ENCODE measurements around the gene WAPL.
A peak's percentile ranks its signal among the peaks of the same experiment; 100 is the strongest.

WAPL gene

GRCh38 chr10:86415116-86415515 is 106.5 kb downstream of the WAPL start:
- DNase-seq: no peak
- Histone ChIP-seq H4K20me1 (ENCODE audit: insufficient read depth, low read length) (no peaks in the 10 kb centered on the region), H3K4me3 (ENCODE audit: low read length) (no peak overlapping the region), H3K36me3 (replicated peaks; ENCODE audit: insufficient read depth, low read length) (no peaks in the 10 kb centered on the region), H3K27me3 (replicated peaks; ENCODE audit: insufficient read depth, low read length) (no peaks in the 10 kb centered on the region), H3K79me2 (ENCODE audit: low read length) (no peaks in the 10 kb centered on the region), H3K4me2 (ENCODE audit: low read depth, low read length) (no peak overlapping the region; the same call in 1 of the 2 replicates), H2AFZ (ENCODE audit: low read length) (no peak overlapping the region), H3K9me2 (replicated peaks; ENCODE audit: insufficient read depth, low read length) (no peaks in the 10 kb centered on the region), H3K9ac (ENCODE audit: low read length) (no peak overlapping the region), H3K4me1 (ENCODE audit: low read length) (peaks cover 38% of the 10 kb centered on the region), H3F3A (ENCODE audit: insufficient read depth, low read length) (peaks cover 32% of the 10 kb centered on the region), H3K9me3 (replicated peaks; ENCODE audit: insufficient read depth, low read length) (no peaks in the 10 kb centered on the region), H3K27ac (ENCODE audit: low read length) (no peak overlapping the region)
- TF ChIP-seq EZH2 (optimal IDR thresholded peaks at IDR 0.05; ENCODE audit: low read depth, low read length): no peak
- TF ChIP-seq EZH2phosphoT487 (IDR thresholded peaks at IDR 0.05; ENCODE audit: low read length): no peak
- no peak for TF ChIP-seq CTCF (IDR thresholded peaks at IDR 0.05; ENCODE audit: low read length)

DNA sequence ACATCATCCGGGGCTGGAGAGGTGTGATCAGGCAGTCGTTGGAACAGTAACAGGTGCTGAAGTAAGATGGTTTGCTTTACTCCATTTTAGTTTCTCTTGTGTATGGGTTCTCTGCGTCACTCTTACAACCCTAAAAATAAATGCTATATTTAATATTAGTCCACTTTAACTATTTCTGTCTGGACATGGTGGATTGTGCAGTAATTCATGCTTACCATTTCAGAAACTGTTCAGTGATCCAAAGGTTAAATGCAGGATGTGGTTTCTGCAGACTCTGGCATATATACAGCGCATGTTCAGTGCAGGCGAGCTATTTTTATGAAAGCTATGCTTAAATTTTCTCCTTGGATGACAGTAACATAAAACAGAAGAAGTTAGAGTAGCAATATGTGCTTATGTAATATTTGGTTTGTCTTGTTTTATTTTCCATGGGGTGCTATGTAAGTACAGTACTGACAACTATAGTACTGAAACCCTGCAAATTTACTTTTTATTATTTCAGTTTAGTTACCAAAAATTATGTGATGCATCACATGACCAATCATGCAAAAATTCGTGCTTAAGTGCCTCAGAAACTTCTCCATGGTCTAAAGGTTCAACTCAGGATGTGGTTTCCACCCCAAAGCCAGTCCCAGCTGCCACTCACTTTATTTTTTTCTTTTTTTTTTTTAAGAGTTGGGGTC is 108.4 kb downstream of the WAPL start:
- H4K20me1 ChIP-seq (ENCODE audit: insufficient read depth, low read length): no peaks in the 10 kb centered on the region
- H2AFZ ChIP-seq (ENCODE audit: low read length): peak overlapping the region; percentile 4; the same call in 1 of the 2 replicates
- peaks cover 38% of the 10 kb centered on the region for H3K4me1 ChIP-seq (ENCODE audit: low read length)
- peak; percentile 87 for DNase-seq
- H3K4me2 ChIP-seq (ENCODE audit: low read depth, low read length): peak overlapping the region; percentile 82
- no peaks in the 10 kb centered on the region for H3K36me3 ChIP-seq (replicated peaks; ENCODE audit: insufficient read depth, low read length)
- H3K4me3 ChIP-seq (ENCODE audit: low read length): peak overlapping the region; percentile 11; the same call in 1 of the 2 replicates
- peak overlapping the region; percentile 54 for H3K9ac ChIP-seq (ENCODE audit: low read length)
- H3F3A ChIP-seq (ENCODE audit: insufficient read depth, low read length): peaks cover 37% of the 10 kb centered on the region
- TF ChIP-seq EZH2 (optimal IDR thresholded peaks at IDR 0.05; ENCODE audit: low read depth, low read length) (no peak), EZH2phosphoT487 (IDR thresholded peaks at IDR 0.05; ENCODE audit: low read length) (no peak), CTCF (IDR thresholded peaks at IDR 0.05; ENCODE audit: low read length) (no peak)
- H3K27me3 ChIP-seq (replicated peaks; ENCODE audit: insufficient read depth, low read length): no peaks in the 10 kb centered on the region
- H3K79me2 ChIP-seq (ENCODE audit: low read length): no peaks in the 10 kb centered on the region
- no peaks in the 10 kb centered on the region for H3K9me2 ChIP-seq (replicated peaks; ENCODE audit: insufficient read depth, low read length)
- peak overlapping the region; percentile 91 for H3K27ac ChIP-seq (ENCODE audit: low read length)
- H3K9me3 ChIP-seq (replicated peaks; ENCODE audit: insufficient read depth, low read length): no peaks in the 10 kb centered on the region

DNA sequence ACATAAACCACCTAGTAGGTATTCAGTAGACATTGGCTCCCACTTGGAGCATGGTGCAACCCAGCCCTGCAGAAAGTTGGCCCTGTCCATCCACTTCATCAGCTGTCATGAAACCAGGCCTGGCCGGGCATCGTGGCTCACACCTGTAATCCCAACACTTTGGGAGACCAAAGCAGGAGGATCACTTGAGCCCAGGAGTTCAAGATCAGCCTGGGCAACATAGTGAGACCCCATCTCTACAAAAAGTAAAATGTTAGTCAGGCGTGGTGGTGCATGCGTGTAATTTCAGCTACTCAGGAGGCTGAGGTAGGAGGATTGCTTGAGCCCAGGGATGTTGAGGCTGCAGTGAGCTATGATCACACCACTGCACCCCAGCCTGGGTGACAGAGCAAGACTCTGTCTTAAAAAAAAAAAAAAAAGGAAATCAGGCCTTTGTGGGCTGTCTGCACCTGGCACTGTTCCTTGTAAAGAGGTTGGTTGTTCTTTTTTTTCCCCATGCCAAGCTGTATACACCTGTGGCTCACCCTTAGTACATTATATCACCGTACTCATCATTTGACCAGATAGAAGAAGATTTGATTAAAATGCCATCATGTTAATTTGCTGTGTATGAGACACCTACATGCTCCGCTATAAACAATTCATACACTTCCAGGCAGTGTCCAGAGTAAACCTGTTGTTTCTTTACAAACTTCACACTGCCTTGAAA is 109.6 kb downstream of the WAPL start:
- peak overlapping the region; percentile 54 for H3K9ac ChIP-seq (ENCODE audit: low read length)
- DNase-seq: peak; percentile 66
- no peaks in the 10 kb centered on the region for H3K9me2 ChIP-seq (replicated peaks; ENCODE audit: insufficient read depth, low read length)
- H3K9me3 ChIP-seq (replicated peaks; ENCODE audit: insufficient read depth, low read length): no peaks in the 10 kb centered on the region
- peaks cover 38% of the 10 kb centered on the region for H3K4me1 ChIP-seq (ENCODE audit: low read length)
- H4K20me1 ChIP-seq (ENCODE audit: insufficient read depth, low read length): no peaks in the 10 kb centered on the region
- H3K4me2 ChIP-seq (ENCODE audit: low read depth, low read length): peak overlapping the region; percentile 82
- H3K27me3 ChIP-seq (replicated peaks; ENCODE audit: insufficient read depth, low read length): no peaks in the 10 kb centered on the region
- H3K27ac ChIP-seq (ENCODE audit: low read length): peak overlapping the region; percentile 91
- peaks cover 37% of the 10 kb centered on the region for H3F3A ChIP-seq (ENCODE audit: insufficient read depth, low read length)
- no peak overlapping the region for H3K4me3 ChIP-seq (ENCODE audit: low read length)
- no peaks in the 10 kb centered on the region for H3K79me2 ChIP-seq (ENCODE audit: low read length)
- H2AFZ ChIP-seq (ENCODE audit: low read length): peak overlapping the region; percentile 64; the same call in 1 of the 2 replicates
- TF ChIP-seq EZH2 (optimal IDR thresholded peaks at IDR 0.05; ENCODE audit: low read depth, low read length) (no peak), EZH2phosphoT487 (IDR thresholded peaks at IDR 0.05; ENCODE audit: low read length) (no peak), CTCF (IDR thresholded peaks at IDR 0.05; ENCODE audit: low read length) (no peak)
- no peaks in the 10 kb centered on the region for H3K36me3 ChIP-seq (replicated peaks; ENCODE audit: insufficient read depth, low read length)

Data from MM.1S (cell line).